HPDE6-E6E7 (cell line): ENCODE measurements around the gene CASP12.
A peak's percentile ranks its signal among the peaks of the same experiment; 100 is the strongest.
"Not testable (repeated sequence)": the region's sequence is repeated elsewhere in the genome, so short reads cannot be mapped to it uniquely, and the experiment has no call there.

Source experiments
- DNase-seq: peaks from one replicate; pipeline ENCODE4 v3.0.0; 2011; ENCODE audit warnings: missing footprints; ENCODE audit errors: extremely low spot score

The CASP12 gene

GRCh38 chr11:104897891-104898684 is at the start of gene CASP12:
CASP12 (minus strand) TSS chr11:104898460.
- no peak for DNase-seq

- DNase-seq = peak; percentile 25
Observed at GRCh38 chr11:104946907-104947306, 48.6 kb upstream of the CASP12 start.

- DNase-seq = no peak
Observed at GRCh38 chr11:104944076-104944475, 45.8 kb upstream of the CASP12 start.

GRCh38 chr11:104943561-104943960 is 45.3 kb upstream of the CASP12 start:
- no peak for DNase-seq

- no peak for DNase-seq
Observed at GRCh38 chr11:104934594-104934993, 36.3 kb upstream of the CASP12 start.

- not testable (repeated sequence) for DNase-seq
Observed at GRCh38 chr11:104934073-104934472, 35.8 kb upstream of the CASP12 start.

- DNase-seq = no peak
Observed at GRCh38 chr11:104928811-104929210, 30.6 kb upstream of the CASP12 start.

GRCh38 chr11:104926771-104927611 is 28.7 kb upstream of the CASP12 start:
- no peak for DNase-seq

GRCh38 chr11:104925850-104926249 is 27.6 kb upstream of the CASP12 start:
- no peak for DNase-seq

GRCh38 chr11:104918113-104918824 is 20.0 kb upstream of the CASP12 start:
- no peak for DNase-seq

GRCh38 chr11:104917271-104918112 is 19.2 kb upstream of the CASP12 start:
- DNase-seq = no peak

GRCh38 chr11:104916442-104916841 is 18.2 kb upstream of the CASP12 start:
- no peak for DNase-seq

- DNase-seq = no peak
Observed at GRCh38 chr11:104912102-104912501, 13.8 kb upstream of the CASP12 start.

- DNase-seq = no peak
Observed at GRCh38 chr11:104908186-104908531, 9.9 kb upstream of the CASP12 start.

GRCh38 chr11:104907521-104908185 is 9.4 kb upstream of the CASP12 start:
- DNase-seq = no peak

- DNase-seq = no peak
Observed at GRCh38 chr11:104905271-104905670, 7.0 kb upstream of the CASP12 start.

GRCh38 chr11:104899226-104899625 is 966 bp upstream of the CASP12 start:
- DNase-seq = no peak

- DNase-seq = no peak
Observed at GRCh38 chr11:104898685-104899013, 389 bp upstream of the CASP12 start.

GRCh38 chr11:104895634-104896033 is 2.6 kb downstream of the CASP12 start:
- DNase-seq = no peak

- DNase-seq = no peak
Observed at GRCh38 chr11:104893876-104894275, 4.4 kb downstream of the CASP12 start.
